Activated CD8-positive, alpha-beta memory T cell treated with anti-CD3 and anti-CD28 coated beads for 36 hours (primary cell): ENCODE measurements around the gene SUN2. TPM values are rescaled to one million over a fixed set of nuclear protein-coding genes. Genes with fewer than 3 reads are reported as not detected.

Experiments
- CTCF ChIA-PET: fragments of 350-600 bp; sonication (Branson Sonifier 250); formaldehyde crosslinking; loops from one replicate; lab custom pipeline; 2021; ENCODE audit warnings: antibody characterized with exemption; lab: Charles Lee
- POLR2A ChIA-PET: fragments of 350-600 bp; sonication (Branson Sonifier 250); formaldehyde crosslinking; loops from one replicate; lab custom pipeline; 2021; ENCODE audit warnings: antibody characterized with exemption; lab: Charles Lee
- total RNA-seq, 2 experiments: library from RNA; stranded (reverse); gene quantifications; one replicate each; pipeline ENCODE4 v1.2.3, GENCODE V29; 2021

Gene SUN2
- total RNA-seq, 2 experiments from 2014 or later: 96.4 to 96.9 TPM

DNA sequence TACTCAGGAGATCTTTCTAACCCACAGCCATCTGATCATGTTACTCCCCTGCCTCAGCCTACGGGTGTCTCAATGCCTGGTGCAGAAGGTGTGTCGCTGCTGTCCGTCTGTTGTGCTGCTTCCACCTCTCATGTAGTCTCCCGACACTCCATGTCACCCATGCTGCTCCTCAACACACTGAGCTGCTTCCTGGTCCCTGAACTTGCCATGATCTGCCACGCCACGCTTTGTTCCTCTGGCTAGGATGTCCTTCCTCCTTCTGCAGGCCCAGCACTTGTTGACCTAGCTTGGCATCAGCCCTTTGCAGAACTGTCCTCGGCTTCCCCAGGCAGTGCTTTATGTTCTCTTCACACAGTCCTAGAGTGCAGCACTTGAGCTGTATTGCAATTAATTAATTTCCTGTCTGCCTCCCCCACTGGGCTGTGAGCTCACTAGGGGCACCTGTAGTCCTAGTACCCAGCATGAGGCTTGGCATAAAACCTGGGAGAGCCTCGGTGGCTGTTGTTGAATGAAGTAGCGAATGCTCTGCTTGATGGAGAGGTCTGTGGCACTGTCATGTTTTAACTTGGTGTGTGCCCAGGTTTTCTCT lies 40.5 kb downstream of the SUN2 start:
- ChIA-PET CTCF (no interaction called here), POLR2A (interaction anchor here (0.5 to 1.1 kb wide), 2 partner anchors 15 to 287 kb away, joined by 4 to 7 read pairs; no protein-coding TSS in a partner anchor)

DNA sequence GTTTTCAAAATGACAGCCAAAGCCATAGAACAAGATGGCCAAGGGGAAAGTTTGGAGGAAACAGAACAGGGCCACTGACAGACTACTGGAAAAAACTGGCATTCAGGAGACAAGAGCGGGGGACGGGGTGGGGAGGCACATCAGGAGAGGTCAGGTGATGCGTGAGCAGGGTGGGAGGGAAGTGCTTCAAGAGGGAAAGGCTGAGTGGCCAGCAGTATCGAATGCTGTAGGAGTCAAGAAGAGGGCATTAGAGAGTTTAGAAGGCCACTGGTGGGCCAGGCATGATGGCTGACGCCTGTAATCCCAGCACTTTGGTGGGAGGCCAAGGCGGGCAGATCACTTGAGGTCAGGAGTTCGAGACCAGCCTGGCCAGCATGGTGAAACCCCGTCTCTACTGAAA lies 41.9 kb downstream of the SUN2 start:
- ChIA-PET POLR2A (interaction anchor here (0.7 to 1.1 kb wide), 2 partner anchors 16 to 593 kb away, joined by 7 to 10 read pairs; no protein-coding TSS in a partner anchor), CTCF (interaction anchor here (0.7 kb wide), 1 partner anchor 25 kb away, joined by 3 read pairs; no protein-coding TSS in a partner anchor)

DNA sequence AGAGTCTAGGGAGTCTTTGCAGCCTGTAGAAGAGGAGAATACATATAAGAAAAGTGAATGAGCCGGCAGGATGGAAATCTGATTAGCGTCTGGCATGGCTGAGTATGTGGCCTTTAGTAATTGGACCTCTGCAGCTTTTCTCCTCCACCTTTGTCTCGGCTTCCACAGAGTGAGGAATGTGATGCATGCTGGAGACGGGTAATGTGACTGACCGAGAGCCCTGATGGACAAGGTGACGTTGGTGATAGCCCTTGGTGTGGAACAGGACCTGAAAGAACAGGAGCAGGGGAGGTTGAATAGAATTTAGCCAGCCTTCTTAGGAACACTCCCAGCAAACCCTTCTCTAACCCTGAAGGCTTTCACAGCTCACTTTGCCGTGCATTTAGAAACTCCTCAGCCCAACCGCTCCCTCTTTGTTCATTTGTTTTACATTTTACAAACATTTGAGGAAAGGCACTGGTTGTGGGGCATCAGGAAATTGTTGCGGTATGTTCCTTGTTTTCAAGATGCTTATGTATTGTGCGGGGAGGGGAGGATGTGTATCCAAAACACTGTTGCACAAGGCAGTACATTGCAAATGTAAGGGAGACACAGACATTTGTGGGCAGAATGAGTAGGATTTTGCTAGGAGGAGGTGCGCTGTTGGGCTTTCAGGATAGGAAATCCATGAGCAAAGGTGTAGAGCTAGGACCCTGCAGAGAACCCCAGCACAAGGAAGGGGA lies 43.2 kb downstream of the SUN2 start:
- ChIA-PET POLR2A (no interaction called here), CTCF (interaction anchor here (1.6 kb wide), 1 partner anchor 9 kb away, joined by 4 read pairs; no protein-coding TSS in a partner anchor)

DNA sequence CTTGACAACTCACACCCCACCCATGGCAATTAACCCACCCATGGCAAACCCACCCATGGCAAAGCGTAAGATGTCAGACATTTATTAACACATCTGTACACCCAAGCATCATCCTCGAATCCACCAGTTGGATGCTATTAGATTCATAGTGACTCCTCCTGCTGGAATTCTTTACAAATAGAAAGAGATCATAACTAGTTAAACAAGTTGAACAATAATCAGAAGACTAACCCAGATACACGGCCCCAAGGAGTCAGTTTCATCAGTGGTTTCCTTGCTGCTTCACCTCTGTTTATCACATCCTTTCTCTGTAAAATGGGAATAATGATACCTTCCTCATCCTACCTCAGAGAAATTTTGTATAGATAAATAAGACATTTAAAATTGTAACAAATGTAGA lies 44.9 kb downstream of the SUN2 start:
- CTCF ChIA-PET: interaction anchor here (0.9 to 2.0 kb wide), 2 partner anchors 14 to 39 kb away, joined by 3 to 5 read pairs; no protein-coding TSS in a partner anchor
- POLR2A ChIA-PET: no interaction called here

DNA sequence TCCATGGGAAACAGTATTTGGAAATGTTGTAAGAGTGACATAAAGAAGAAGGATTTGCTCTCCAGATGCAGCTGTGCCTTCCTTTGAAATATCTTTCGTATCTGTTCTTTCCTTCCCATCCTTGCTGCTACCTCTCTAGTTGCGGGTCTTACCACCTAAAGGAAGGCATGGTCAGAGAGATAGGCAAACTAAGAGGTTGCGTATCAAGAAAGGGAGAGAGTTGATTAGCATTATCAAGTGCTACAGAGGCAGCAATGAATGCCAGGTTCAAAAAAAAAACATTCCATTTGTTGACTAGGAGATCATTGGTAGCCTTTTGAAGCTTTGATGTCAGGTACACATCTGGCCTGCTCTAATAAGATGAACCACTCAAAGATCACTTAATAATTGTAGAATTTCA lies 45.4 kb downstream of the SUN2 start:
- CTCF ChIA-PET: interaction anchor here (0.9 to 2.0 kb wide), 3 partner anchors 8 to 39 kb away, joined by 3 to 5 read pairs (median 3); no protein-coding TSS in a partner anchor

DNA sequence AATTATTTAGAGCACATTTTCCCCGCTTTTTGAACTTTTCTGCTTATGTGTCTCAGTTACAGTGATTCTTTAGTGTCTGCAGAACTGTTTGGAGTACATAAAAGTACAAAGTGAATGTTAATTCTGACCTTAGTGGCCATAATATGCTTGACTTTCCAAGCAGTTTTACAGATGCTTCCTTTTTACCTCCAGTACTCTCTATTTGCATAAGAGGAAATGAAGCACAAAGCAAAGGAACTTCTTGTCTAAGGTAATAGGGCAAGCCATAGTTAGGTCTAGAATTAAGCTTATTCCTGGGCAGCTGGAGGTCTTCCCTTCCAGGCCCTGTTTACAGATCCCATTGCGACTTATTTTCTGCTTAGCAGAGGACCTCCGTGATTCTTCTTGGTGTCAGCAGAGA lies 46.5 kb downstream of the SUN2 start:
- CTCF ChIA-PET: interaction anchor here (2.0 kb wide), 1 partner anchor 15 kb away, joined by 5 read pairs; no protein-coding TSS in a partner anchor
- POLR2A ChIA-PET: no interaction called here

More for the DNA sequence above, 45.4 kb downstream of the SUN2 start:
- POLR2A ChIA-PET: no interaction called here

DNA sequence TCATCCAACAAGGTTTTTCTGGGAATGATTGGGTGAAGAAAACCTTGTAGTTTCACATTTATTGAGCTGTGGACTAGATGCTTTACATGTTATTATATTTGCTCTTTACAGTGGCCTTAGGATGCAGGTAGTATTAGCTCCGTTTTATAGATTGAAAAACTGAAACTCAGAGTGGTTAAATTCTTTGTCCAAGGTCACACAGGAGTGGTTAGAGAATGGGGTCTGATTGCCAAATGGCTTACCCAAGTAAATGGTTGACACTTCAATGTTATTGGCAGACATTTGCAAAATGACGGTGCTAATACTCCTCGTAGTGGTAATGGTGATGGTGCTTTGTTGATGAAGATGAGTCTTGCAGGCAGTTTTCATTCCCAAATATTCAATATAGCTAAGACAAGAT lies 47.8 kb downstream of the SUN2 start:
- ChIA-PET POLR2A (interaction anchor here (0.6 to 1.2 kb wide), 2 partner anchors 44 to 50 kb away, joined by 3 read pairs; no protein-coding TSS in a partner anchor), CTCF (interaction anchor here (1.0 to 2.0 kb wide), 5 partner anchors 15 to 35 kb away, joined by 3 to 9 read pairs (median 5); partner anchors contain the start of gene TOMM22)

DNA sequence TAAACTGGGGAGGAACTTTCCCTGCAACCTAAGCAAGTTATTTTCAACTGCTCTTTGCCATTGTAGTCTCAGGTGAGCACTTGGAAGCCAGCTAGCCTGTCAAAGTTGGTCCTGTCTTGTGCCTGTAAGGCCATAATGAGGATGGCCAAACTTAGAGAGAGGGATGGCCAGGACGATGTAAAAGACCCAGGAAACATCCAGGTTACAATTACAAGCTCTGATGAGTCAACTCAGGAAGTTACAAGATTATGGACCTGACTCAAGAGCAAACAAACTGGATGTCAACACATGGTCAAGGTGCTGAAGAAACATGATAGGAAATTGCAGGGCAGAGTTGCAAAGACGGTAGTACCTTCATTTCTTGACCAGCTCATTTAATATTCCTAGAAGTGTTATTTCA lies 48.5 kb downstream of the SUN2 start:
- ChIA-PET POLR2A (interaction anchor here (1.2 kb wide), 1 partner anchor 45 kb away, joined by 3 read pairs; no protein-coding TSS in a partner anchor), CTCF (interaction anchor here (1.0 to 2.0 kb wide), 6 partner anchors 16 to 44 kb away, joined by 3 to 9 read pairs (median 5); partner anchors contain the start of gene TOMM22)

DNA sequence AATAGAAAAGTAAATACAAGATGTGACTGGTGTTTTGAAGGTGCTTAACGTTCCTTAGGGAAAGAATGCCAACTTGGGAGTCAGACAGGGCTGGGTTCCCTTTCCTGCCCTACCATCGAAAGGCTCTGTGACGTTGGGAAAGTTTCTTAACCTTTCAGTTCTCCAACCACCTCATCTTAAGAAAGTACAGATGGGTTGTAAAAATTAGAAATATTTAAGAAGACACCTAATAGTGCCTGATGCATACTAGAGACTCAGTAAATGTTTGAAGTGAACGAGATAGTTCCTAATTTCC lies 49.0 kb downstream of the SUN2 start:
- ChIA-PET POLR2A (interaction anchor here (1.0 to 1.6 kb wide), 3 partner anchors 25 to 45 kb away, joined by 3 to 7 read pairs (median 4); partner anchors contain the start of gene TOMM22), CTCF (interaction anchor here (1.5 to 2.0 kb wide), 3 partner anchors 25 to 44 kb away, joined by 5 to 9 read pairs (median 7); partner anchors contain the start of gene TOMM22)

DNA sequence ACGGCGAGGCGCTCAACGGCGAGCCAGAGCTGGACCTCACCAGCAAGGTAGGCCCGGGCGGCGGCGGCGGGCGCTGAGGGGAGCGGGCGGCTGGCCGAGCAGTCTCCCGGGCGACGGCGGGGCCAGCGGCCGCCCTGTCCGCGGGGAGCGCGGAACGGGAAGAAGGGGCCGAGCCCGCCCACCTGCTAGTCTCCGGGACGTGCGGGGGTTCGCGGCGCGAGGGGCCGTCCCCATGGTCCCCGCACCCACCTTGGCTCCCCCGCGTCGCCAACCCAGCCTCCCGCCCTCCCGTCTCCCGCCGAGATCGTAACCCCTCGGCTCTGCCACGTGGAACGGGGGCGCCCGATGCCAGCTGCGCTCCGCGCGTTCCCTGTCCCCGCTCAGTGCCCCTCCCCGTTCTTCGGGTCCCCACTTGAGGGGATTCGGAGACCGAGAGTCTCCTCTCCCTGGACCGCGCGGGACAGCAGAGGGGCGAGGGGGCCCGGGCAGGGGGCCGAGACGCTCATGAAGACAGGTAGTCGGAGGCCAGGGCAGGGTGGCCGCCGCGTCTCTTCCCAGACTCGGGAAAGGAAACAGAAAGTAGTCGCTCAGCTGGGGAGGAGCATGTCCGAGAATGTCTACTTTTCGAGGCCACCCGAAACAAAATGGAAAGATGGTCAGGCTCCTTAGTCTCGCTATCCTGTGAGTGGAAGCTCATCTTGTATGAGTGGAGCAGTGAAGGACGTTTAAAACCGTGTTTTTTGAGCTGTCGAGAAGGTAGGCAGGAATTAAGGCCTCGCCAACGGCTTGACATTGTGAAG lies 49.5 kb downstream of the SUN2 start:
- CTCF ChIA-PET: interaction anchor here (0.7 to 2.0 kb wide), 4 partner anchors 8 to 45 kb away, joined by 3 to 9 read pairs (median 6); partner anchors contain the start of gene TOMM22
- POLR2A ChIA-PET: interaction anchor here (0.6 to 1.6 kb wide), 7 partner anchors 11 to 52 kb away, joined by 3 to 7 read pairs (median 4); partner anchors contain the start of gene TOMM22

DNA sequence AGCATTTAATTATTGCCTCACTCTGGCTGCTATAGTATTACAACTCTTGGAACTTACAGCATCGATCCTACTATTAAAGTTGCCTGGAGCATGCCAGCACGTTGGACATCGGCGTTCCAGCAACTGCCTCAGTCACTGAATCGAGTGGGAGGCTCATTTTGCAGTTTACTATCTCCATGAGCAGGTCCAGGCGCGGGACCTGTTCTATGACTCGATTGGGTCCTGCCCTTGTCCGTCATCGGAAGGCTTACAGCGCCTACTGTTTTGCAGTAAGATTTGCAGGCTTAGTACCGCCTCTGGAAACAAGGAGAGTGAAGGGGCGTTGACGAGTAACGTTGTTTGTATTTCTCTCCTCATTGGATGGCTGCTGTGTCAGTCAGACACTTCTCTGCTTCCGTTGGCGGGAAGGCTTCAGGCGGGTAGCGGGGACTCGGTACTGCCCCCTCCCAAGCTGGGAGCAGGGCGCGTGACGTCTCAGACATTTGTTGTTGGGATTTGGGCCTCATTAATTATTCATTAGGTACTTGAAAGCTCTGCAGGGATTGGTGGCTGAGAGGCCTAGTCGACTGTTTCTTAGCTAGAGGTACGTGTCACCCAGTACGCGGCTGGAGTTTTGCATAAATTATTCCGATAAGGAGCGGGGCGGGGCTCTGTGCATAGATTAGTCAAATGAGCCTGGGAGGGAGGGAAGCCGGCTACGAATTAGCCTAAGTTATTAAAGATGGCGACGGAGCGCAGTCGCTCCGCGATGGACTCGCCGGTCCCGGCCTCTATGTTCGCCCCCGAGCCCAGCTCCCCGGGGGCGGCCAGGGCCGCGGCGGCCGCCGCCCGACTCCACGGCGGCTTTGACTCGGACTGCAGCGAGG lies 50.3 kb downstream of the SUN2 start, which contains the start of gene GTPBP1:
TSS of gene GTPBP1 (plus strand) at position 710 of the 866 bp plus-strand sequence. CDS start at position 722, 12 bp downstream.
- ChIA-PET POLR2A (interaction anchor here (0.6 to 1.6 kb wide), 7 partner anchors 10 to 53 kb away, joined by 3 to 7 read pairs (median 4); partner anchors contain the start of gene TOMM22), CTCF (interaction anchor here (0.7 to 1.5 kb wide), 2 partner anchors 7 to 46 kb away, joined by 3 to 5 read pairs; no protein-coding TSS in a partner anchor)

DNA sequence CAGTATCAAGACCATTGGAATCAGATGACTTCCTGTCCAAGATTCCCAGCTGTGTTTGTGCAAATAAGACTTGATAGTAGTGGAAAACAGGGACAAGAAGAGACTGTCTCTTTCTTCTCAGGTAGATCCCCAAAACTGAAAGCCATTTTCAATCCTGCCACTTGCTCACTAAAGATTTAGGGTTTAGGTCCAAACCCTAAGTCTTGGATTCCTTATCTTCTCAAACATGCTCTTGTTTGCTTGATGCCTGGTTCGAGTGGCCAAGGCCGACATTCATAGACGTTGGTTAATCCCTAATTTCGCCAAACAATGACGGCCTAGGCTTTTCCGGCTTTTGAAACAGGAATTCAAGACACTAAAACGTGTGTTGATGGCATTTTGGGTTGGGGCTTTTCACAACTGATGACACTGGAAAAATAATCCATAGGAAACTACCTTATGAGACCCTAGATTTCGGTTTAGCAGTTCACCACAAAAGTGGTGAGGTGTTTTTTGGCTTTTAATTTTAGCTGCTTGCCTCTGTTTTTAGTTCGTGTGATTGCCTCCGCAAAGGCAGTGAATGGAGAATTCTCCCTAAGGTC lies 51.1 kb downstream of the SUN2 start:
- POLR2A ChIA-PET: interaction anchor here (0.7 kb wide), 1 partner anchor 83 kb away, joined by 4 read pairs; no protein-coding TSS in a partner anchor
- CTCF ChIA-PET: no interaction called here

DNA sequence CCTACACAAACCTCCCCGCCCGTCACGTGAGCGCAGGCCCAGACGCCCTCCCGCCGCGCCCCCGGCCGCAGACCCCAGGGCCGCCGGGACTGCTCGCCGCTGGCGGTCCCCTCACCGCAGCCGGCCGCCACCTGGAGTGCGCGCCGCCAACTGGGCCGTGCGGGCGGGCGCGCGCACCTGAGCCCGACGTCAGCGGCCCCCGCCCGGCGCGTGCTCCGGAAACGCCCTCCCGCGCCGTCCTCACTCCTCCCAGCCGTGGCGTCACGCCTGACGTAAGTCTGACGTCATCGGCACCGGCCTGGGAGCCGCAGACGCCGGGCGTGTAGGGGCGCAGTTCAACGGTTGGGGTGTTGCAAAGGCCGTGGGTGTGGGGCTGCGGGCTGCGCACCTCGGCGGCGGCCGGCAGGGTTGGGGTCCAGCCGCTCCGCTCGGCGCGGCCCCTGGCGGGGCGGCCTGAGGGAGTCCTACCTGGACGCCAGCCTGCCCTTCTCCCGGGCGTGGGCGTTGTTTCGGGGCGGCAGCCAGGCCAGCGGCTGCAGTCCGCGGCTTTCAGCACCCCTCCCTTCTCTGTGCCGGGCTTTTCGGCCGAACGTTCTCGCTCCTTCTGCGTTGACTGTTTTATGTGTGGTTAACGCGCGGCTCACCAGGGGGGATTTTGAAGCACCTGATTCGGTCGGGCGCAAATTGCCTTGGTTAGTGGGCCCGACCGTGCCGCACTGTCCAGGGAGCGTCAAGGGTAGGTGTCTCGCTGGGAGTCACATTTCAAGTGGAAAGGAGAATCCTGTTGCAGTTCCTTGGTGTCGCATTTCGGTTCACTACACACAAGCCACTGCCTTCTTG lies 54.8 kb downstream of the SUN2 start, which contains the start of gene JOSD1:
TSS of gene JOSD1 (minus strand) at position 155 of the 840 bp plus-strand sequence. CDS start 956 bp downstream, outside the sequence.
- POLR2A ChIA-PET: interaction anchor here (2.1 kb wide), 1 partner anchor 19 kb away, joined by 9 read pairs; the partner anchor contains the start of gene TOMM22
- CTCF ChIA-PET: no interaction called here

DNA sequence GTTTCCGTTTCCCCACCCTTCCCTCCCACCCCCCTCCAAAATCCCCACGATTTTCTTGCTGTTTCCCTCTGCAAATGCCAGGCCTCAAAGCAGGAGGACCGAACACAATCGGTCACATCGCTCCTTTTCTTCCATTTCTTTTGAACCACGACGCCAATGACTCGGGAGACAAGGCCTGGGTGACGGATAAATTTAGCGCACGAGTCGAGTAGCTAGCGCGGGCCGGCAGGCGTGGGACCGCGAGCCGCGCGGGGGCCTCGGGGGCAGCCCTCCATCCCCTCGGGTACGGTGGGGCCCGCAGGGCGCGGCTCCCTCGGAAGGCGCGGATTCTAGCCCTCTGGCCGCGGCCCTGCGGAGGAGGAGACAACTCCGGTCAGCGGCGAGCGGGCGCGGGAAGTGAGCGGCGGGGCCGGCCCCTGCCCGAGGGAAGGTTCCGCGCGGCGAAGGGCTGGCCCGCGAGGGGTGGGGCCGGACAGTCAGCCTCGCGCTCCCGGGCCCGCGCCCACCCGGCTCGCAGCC lies 55.5 kb downstream of the SUN2 start:
- ChIA-PET POLR2A (interaction anchor here (2.1 kb wide), 1 partner anchor 19 kb away, joined by 9 read pairs; the partner anchor contains the start of gene TOMM22), CTCF (interaction anchor here (2.5 kb wide), 1 partner anchor 18 kb away, joined by 15 read pairs; the partner anchor contains the start of gene TOMM22)

DNA sequence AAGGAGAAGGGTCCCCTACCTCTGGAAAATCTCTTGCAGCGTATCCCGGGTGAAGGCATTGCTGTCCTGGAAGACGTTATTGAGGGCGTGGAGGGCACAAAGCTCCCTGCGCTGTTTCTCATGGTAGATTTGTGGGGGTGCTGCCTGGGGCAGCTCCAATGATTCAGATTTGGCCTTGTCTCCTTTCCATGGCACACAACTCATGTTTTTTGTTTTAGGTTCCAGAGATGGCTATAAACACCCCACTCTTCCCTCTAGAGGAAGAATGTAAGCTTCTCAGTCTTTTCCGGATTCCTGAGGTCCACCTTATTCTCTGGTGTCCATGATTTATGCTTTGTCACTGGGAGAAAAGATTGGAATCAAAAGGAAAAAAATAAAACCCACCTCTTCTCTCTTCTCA lies 56.0 kb downstream of the SUN2 start:
- ChIA-PET CTCF (interaction anchor here (1.1 to 2.5 kb wide), 3 partner anchors 9 to 33 kb away, joined by 3 to 15 read pairs (median 3); partner anchors contain the start of gene TOMM22), POLR2A (interaction anchor here (2.1 kb wide), 1 partner anchor 18 kb away, joined by 9 read pairs; the partner anchor contains the start of gene TOMM22)
